A549 treated with RU486 at 1 μM for 4 hours (cell line): ENCODE measurements around the gene ZNF831. TPM values are rescaled to one million over a fixed set of nuclear protein-coding genes. Genes with fewer than 3 reads are reported as not detected.

ENCODE experiments used
- total RNA-seq: library from RNA; stranded (reverse); fragments of 200-300 nt; extraction: Qiagen RNA extraction; gene quantifications from 5 replicates; pipeline ENCODE4 v1.2.3, GENCODE V29; 2022; ENCODE audit warnings: low read depth

Gene ZNF831
- not detected in 5 replicates for total RNA-seq

DNA sequence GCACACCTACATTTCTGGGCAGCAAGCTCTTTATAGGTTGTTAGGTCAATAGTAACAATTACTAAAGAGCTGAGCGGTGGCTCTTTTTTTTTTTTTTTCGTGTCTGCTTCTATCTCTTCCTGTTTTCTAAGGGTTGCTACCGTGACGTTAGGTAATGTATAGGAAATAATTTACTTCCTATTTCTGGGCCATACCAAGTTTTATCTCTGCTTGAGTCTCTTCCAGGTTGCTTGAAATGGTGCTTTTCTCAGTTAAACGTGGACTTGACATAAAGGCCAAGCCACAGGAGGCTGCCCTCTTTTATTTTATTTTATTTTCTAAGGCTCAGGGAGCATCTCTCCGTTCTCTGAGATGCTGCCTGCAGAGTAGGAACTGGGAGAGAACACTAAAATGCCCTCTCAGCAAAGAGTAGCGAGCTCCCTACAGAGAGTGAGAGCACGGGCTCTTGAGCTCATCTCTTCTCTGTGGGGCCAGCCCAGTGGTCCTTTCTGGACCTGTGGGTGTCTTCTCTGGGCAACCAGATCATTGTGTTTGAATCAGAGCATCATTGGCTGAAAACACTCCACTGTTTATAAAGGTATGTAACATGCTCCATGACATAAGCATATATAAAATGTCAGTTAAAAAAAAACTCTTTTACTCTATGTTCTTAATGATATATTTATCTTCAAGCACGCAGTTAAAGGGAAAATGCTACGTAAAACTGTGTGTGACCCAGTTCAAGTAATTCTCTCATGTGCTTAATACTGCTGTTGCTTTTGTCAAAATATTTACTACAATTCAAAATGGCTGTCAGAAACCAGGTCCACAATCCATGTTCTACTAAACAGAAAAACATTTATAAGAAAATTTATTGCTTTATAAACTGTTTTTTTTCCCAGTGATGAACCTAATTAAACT, at the start of gene ZNF831:
TSS of gene ZNF831 (plus strand) at position 191 of the 900 bp plus-strand sequence. CDS start 27,199 bp downstream, outside the sequence.

DNA sequence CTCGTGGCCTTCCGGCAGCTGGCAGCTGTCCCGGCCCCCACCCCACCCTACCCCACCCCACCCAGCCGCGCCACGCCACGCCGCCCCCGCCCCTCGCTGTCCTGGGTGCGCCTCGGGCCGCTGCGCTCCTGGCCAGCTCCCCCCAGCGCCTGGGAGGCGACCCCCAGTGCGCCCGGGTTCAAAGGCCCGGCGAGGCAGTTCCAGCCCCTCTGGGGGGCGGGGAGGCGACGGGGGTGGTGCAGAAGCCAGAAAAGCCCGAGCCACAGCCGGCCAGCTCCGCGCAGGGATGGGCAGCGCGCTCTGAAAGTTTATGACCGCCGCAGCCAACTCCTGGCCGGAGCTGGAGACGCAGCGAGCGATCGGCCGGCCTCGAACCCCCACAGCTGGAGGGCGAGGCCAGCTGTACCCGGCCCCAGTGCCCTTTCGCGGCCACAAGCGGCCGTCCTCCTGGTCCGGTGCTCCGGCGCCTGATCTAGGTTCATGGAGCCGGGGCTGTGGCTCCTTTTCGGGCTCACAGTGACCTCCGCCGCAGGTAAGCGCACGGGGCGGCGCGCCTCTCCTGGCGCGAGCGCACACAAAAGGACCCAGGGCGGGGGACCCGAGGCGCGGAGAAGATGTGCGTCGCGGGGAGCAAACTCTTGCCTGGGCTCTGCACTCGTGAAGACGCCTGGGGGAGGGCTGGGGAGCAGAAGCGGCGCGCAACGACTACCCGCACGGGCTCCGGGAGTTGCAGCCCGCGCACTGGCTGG, 136.9 kb downstream of the ZNF831 start, which contains the start of gene EDN3:
TSS of gene EDN3 (plus strand) at position 279 of the 749 bp plus-strand sequence. CDS start at position 481, 202 bp downstream.

Other genes starting within 250 kb of the ZNF831 start
- gene NELFCD, start 182.6 kb upstream of the ZNF831 start, total RNA-seq = 44.0 to 49.7 TPM (median 47.4 TPM) in 5 replicates
- 148 to 192 TPM (median 181 TPM) in 5 replicates for gene CTSZ, start 156.6 kb upstream of the ZNF831 start, total RNA-seq
- gene TUBB1, start 144.4 kb upstream of the ZNF831 start, total RNA-seq = not detected in 5 replicates
- 88.3 to 146 TPM (median 103 TPM) in 5 replicates for gene ATP5F1E, start 131.5 kb upstream of the ZNF831 start, total RNA-seq
- 50.6 to 81.4 TPM (median 59.9 TPM) in 5 replicates for gene PRELID3B, start 121.0 kb upstream of the ZNF831 start, total RNA-seq
- 0.10 to 0.30 TPM (median 0.17 TPM) in 5 replicates for gene EDN3, start 136.8 kb downstream of the ZNF831 start, total RNA-seq